ENCODE measurements around the gene KCNAB2.

DNA sequence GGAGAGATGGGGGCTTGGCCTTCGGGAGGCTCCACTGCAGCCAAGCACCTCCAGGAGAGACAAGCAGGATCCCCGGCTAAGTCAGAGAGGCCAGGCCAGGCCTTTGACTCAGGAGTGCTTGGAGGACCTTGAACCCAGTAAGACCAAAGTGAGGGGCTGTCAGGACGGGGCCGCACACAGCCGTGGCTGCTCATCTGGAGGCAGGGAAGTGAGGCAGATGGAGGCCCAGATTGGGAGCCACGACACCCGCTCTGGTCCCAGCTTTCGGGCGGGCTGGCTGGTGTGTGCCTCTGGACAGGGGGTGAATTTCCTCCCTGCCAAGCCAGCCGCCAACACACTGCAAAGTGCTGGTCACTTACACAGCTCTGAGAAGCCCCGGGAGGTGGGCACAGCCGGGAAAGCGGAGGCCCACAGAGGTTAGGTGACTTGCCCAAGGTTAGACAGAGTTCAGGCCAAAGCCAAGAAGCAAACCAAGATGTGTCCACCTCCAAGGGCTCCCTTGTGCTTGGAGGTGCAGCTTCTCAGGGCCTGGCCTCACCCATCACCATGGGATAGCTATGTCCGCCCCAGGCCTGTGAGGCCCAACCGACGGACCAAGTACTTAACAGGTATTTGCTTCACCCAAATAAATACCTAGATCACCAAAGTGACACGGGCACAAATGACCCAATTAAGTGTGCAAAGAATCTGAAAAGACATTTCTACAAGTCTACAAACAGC lies 76.1 kb downstream of the KCNAB2 start:
- TF ChIP-seq, protein P1, sequence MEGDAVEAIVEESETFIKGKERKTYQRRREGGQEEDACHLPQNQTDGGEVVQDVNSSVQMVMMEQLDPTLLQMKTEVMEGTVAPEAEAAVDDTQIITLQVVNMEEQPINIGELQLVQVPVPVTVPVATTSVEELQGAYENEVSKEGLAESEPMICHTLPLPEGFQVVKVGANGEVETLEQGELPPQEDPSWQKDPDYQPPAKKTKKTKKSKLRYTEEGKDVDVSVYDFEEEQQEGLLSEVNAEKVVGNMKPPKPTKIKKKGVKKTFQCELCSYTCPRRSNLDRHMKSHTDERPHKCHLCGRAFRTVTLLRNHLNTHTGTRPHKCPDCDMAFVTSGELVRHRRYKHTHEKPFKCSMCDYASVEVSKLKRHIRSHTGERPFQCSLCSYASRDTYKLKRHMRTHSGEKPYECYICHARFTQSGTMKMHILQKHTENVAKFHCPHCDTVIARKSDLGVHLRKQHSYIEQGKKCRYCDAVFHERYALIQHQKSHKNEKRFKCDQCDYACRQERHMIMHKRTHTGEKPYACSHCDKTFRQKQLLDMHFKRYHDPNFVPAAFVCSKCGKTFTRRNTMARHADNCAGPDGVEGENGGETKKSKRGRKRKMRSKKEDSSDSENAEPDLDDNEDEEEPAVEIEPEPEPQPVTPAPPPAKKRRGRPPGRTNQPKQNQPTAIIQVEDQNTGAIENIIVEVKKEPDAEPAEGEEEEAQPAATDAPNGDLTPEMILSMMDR (IDR thresholded peaks at IDR 0.05; ENCODE audit: low read depth, low read length) = no peak
- no peak for TF ChIP-seq EZH2phosphoT487 (IDR thresholded peaks at IDR 0.05; ENCODE audit: low read depth)

Data from OCI-LY3 (cell line).